K562 (cell line): Measurements from ENCODE around the gene KATNB1. TPM values are rescaled to one million over a fixed set of nuclear protein-coding genes. Genes with fewer than 3 reads are reported as not detected.

Experiments
- ARNT ChIP-seq, 2 experiments: fragments of 450-650 bp; IDR thresholded peaks; 2 replicates each; pipeline ENCODE4 v1.6.1; 2016; ENCODE audit warnings: mild to moderate bottlenecking in 1 of 2
- CHAMP1 ChIP-seq: fragments of 450-650 bp; IDR thresholded peaks from 2 replicates; pipeline ENCODE4 v1.6.1; 2016; ENCODE audit warnings: mild to moderate bottlenecking
- GATAD2B ChIP-seq: fragments of 450-650 bp; IDR thresholded peaks from 2 replicates; pipeline ENCODE4 v1.6.1; 2017; ENCODE audit warnings: mild to moderate bottlenecking, borderline replicate concordance
- HIVEP1 ChIP-seq: fragments of 250-450 bp; sonication (Bioruptor Pico); IDR thresholded peaks from 2 replicates; pipeline ENCODE4 v1.4.0; 2020; ENCODE audit warnings: mild to moderate bottlenecking
- KLF16 ChIP-seq: IDR thresholded peaks from 2 replicates; pipeline ENCODE4 v1.6.1; 2016; ENCODE audit warnings: antibody characterized with exemption
- LARP7 ChIP-seq: fragments of 450-650 bp; IDR thresholded peaks from 2 replicates; pipeline ENCODE4 v1.6.1; 2016
- RFX7 ChIP-seq: fragments of 250-450 bp; sonication (Bioruptor Pico); IDR thresholded peaks from 2 replicates; pipeline ENCODE4 v1.5.1; 2021; ENCODE audit warnings: mild to moderate bottlenecking
- SP1 ChIP-seq: sonication (generic); formaldehyde crosslinking; IDR thresholded peaks from 2 replicates; pipeline ENCODE4 v1.8.1; 2022; ENCODE audit warnings: mild to moderate bottlenecking, missing genetic modification reagents
- TSC22D4 ChIP-seq: fragments of 450-650 bp; IDR thresholded peaks from 2 replicates; pipeline ENCODE4 v1.6.1; 2016; ENCODE audit warnings: missing genetic modification characterization, missing biosample characterization, control low read depth
- ZNF174 ChIP-seq: fragments of 250-450 bp; sonication (Bioruptor Pico); IDR thresholded peaks from 2 replicates; pipeline ENCODE4 v1.4.0; 2020; ENCODE audit warnings: mild to moderate bottlenecking
- ZNF318 ChIP-seq, 2 experiments: fragments of 450-650 bp; IDR thresholded peaks; 2 replicates each; pipeline ENCODE4 v1.6.1; 2016; ENCODE audit warnings: mild to moderate bottlenecking in 2 of 2, borderline replicate concordance in 1 of 2, low read depth in 1 of 2, moderate library complexity in 1 of 2
- ZNF668 ChIP-seq: fragments of 250-450 bp; sonication (Bioruptor Pico); IDR thresholded peaks from 2 replicates; pipeline ENCODE4 v1.8.0; 2022; ENCODE audit warnings: mild to moderate bottlenecking, inconsistent platforms
- polyA plus RNA-seq, 8 experiments: library from polyadenylated mRNA; depleted of rRNA in 4 of 8; stranded (reverse) in 5 of 8; unstranded in 3 of 8; fragments of >200 nt; fragmentation: Nextera tagmentation in 2 of 8; fragmentation: Illumina TruSeq in 1 of 8; extraction: Ambion mirVana in 2 of 8; extraction: Trizol in 1 of 8; gene quantifications; 2 replicates each; pipeline versions ENCODE4 v1.2.1 to v1.2.3, GENCODE V29; 2011 to 2014; ENCODE audit warnings: inconsistent platforms in 1 of 8, missing spikeins in 1 of 8
- total RNA-seq, 7 experiments: library from RNA; depleted of rRNA in 6 of 7; stranded (reverse); fragments of >200 nt in 6 of 7; fragmentation: Illumina TruSeq in 2 of 7; extraction: Trizol in 2 of 7; gene quantifications; 2 replicates each; pipeline versions ENCODE4 v1.2.1 to v1.2.3, GENCODE V29; 2011 to 2021; ENCODE audit warnings: low replicate concordance in 1 of 7

Gene KATNB1
- total and polyA plus RNA-seq, 9 of the 15 experiments (the other 6 are each of a cell fraction or from before 2014, with no cell fraction given): 1.2 to 52.6 (median 21.9) TPM

DNA sequence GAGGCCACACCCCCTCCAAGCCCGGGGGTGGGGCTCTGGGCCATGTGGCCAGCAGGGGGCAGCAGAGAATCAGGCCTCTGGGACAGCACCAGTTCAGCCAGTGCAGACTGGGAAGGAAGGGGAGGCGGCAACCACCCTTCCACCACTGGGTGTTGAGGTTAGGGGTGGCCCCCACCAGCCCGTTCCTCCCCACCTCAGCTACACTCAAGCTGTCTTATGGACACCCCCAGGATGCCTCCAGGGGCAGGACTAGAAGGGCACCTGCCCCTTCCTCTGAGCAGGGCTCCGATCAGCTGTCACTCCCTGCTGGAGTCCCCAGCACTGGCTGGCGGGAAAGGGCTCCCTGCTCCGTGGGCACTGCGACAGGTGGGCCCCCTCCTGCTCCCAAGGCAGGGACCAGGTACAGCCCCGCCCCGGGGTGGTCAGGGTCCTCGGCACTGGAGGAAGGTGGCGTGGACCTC is 21.8 kb downstream of the KATNB1 start (continued):
- TF ChIP-seq HIVEP1 (CRISPR knock-in tag) (no peak), GATAD2B (no peak; the same call in 1 of the 2 replicates), ZNF668 (no peak), SP1 (CRISPR knock-in tag) (peak; percentile 92), ARNT (IDR thresholded peaks at IDR 0.05) (no peak), ZNF174 (CRISPR knock-in tag) (no peak), KLF16 (peak; percentile 67), ZNF318 (IDR thresholded peaks at IDR 0.05; ENCODE audit: borderline replicate concordance in 1 of 2, low read depth in 1 of 2) (no peak), TSC22D4 (tag) (no peak), LARP7 (no peak), CHAMP1 (no peak), RFX7 (CRISPR knock-in tag) (no peak)
